Peyer's patch (tissue), 4 donors: Measurements from ENCODE around the gene ZNF800.

Experiments
- CTCF ChIP-seq, 6 experiments: fragments of 450-650 bp in 4 of 6; fragments of 200-600 bp in 2 of 6; sonication (generic) in 1 of 6; IDR thresholded peaks; one replicate each; pipeline ENCODE4 v1.5.1; 2017 to 2019; ENCODE audit warnings: antibody characterized with exemption in 6 of 6, mild to moderate bottlenecking in 3 of 6, moderate library complexity in 1 of 6
- POLR2A ChIP-seq, 2 donors: fragments of 450-650 bp; IDR thresholded peaks; one replicate each; pipeline ENCODE4 v1.5.1; 2017; ENCODE audit warnings: antibody characterized with exemption in 2 of 2, mild to moderate bottlenecking in 2 of 2, moderate library complexity in 2 of 2

DNA sequence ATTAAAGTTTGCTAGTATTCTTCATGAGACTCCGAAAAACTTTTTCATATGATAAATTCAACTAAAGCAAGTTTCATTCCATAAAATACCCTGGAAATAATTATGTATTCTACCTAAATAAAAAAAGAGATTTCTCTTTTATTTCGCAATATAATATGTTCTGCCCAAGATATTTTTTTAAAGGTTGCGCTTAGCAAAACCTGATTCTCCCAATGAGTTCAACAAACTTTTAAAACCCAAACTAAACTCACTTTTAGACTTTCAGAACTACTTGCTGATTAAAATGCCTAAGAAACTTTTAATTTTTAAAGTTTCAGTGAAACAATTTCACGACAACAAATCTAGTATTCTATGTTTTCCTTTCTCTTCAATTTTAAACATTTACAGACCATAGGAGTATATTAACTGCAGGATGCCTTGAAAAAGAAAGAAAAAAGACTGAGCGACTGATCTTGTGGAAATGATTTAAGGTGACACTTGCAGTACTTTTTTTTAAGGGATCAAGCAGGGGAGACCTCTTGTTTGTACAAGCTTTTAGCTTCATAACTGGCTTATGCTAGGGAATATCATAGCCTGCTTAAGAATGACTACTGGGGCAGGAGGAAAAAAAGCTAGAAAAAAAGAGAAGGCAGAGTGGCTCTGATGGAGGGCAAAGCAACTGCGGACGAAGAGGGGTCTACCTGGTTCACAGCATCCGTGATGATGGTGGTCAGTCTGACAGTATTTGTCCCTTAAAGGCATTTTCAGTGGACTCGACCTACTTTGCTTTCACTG lies 1.5 kb downstream of the ZNF800 start:
- TF ChIP-seq CTCF (IDR thresholded peaks at IDR 0.05) = no peak
- TF ChIP-seq POLR2A (IDR thresholded peaks at IDR 0.05) = no peak
